HG02610 (cell line): ENCODE data around the gene SLC6A6.
"Not testable (repeated sequence)": the region's sequence is repeated elsewhere in the genome, so short reads cannot be mapped to it uniquely, and the experiment has no call there.

Experiments
- ATAC-seq: cut with Tn5 transposase; IDR thresholded peaks from one replicate; pipeline ENCODE4 v1.9.1; 2021; ENCODE audit warnings: mild to moderate bottlenecking, moderate library complexity; ENCODE audit not compliant: unreplicated experiment

Gene SLC6A6

DNA sequence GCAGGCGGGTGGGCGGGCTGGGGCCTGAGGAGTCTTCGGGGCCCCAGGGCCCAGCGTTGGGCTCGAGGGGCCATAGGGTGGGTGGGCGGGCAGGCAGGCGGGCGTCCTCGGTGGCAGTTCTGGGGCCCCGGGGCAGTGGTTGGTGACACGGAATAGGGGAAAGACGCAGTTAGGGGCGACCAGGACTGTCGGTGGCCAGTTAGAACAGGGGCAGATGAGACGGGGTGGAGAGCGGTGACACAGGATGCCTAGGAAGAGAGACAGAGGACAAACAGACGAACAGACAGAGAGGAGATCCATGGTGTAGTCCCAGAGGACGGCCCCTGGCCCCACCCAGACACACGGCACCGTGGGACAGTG is 101.3 kb downstream of the SLC6A6 start:
- no peak for ATAC-seq

DNA sequence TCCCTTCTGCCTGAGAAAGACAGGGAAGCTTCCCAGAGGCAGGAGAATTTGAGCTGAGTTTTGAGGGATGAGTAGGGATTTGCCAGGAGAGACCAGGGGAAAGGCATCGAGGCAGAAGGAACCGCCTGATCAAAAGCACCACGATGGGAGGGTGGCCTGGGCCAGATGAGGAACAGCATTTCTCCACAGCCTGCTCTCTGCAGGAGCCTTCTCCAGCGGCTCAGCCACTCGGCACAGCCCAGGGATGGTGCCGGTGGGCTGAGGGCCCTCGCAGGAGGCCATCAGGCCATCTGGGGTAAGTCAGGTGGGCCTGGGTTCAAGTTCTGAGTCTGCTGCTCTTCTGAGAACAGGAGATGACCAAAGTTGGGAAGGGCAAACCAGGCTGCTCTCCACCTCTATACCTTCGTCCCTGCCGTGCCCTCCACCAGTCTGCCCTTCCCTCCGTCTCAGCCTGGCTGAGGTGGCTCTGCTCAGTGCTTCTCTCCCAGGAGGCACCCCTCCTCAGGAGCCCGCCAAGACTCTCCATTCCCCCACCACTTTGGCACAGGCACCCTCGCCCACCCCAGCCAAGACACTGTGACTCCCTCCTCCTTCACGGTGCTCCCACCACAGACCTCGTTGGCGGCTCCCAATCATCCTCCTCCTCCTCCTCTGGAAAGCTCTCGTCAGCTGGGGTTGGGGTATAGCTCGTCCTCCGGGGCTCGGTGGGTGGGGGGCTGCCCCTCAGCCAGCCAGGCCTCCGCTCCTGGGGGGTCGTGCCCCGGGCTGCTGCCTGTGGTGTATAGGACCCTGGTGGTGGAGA is 102.8 kb downstream of the SLC6A6 start:
- ATAC-seq = no peak

- ATAC-seq = no peak
These were observed 103.5 kb downstream of the SLC6A6 start for GRCh38 chr3:14505803-14506500.

GRCh38 chr3:14506626-14507304 is 104.4 kb downstream of the SLC6A6 start:
- no peak for ATAC-seq

DNA sequence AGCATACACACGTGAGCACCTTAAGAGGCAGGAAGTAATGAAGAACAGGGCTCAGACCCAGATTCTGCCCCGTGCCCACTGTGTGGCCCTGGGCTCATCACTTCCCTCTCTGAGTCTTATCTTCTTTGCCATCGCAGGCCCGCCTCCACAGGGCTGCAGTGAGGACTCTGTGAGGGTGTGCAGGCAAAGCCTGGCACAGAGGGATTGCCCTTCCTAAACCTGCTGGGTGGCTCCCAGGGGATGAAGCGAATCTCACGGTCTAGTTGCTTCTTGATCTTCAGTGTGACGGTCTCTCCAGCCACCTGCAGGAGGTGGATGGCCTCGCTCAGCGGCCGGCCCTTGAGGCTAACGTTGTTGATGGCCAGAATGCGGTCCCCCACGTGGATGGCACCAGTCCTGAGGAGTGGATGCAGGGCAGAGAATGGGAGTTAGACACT is 104.9 kb downstream of the SLC6A6 start:
- no peak for ATAC-seq

DNA sequence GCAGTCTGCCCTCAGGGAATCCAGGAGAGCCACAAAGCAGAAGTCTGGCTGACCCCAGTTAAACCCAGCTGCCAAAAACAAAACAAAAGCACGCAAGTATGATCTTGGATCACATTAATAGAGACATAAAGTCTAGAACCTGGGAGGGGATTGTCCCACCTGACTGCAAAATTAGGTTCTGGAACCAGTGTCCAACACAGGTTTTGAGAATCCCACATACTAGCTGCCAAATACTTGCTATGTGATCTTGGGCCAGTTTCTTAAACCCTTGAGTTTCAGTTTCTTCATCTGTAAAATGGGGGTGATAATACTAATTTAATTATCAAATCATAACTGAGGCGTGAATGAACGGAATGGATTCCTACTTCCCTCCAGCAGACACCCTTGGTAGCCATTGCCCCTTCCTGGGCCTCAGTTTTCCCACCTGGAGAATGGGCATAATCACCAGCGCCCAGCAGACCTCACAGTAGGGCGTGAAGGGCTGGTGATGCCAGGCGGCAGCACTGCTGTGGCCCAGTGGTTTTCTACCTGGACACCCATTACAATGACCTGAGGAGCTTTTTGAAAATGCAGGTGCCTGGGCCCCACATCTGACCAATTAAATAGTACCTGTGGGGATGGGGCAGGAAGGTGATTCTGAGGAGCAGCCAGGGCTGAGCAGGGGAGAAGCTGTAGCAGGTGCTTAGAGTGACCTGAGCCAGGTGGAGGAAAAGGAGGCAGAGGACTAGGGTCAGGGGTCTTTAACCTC is 105.5 kb downstream of the SLC6A6 start:
- no peak for ATAC-seq

- no peak for ATAC-seq
These were observed 106.1 kb downstream of the SLC6A6 start for GRCh38 chr3:14508505-14508819.

DNA sequence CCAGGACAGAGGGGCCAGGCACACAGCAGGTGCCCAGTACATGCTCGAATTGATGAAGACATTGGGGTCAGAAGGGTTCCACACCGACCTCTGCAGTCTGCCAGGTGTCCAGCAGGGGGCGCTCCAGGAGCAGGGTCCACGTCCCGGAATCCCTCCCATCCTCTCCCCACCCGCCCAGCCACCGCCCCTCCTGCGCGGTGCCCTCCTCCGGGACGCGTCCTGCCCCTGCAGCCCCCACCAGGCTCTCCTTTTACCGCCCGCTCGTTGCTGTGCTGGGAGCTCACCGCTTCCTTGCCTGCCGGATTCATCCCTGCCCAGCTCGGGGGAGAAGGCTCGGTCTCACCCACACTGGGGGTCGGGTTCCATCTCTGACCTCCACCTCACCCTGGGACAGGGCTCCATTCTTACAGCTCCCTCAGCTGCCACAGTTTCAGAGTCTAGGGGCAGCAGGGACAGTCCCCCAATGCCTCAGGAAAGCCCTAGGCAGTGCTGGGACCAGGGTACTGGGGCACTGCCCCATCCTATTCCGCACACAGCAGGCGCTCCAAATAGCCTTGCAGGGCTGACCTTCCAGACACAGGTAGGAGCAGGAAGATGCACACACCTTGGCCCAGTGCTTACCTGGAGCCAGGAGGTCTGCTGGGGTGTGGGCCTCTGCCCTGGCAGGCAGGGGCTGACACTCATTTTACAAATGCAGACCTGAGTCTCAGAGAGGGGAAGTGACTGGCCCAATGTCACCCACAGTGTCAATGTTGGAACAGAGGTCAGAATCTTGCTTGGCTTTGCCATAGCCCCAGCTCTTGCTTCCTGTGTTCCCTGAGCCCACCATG is 106.8 kb downstream of the SLC6A6 start:
- no peak for ATAC-seq

DNA sequence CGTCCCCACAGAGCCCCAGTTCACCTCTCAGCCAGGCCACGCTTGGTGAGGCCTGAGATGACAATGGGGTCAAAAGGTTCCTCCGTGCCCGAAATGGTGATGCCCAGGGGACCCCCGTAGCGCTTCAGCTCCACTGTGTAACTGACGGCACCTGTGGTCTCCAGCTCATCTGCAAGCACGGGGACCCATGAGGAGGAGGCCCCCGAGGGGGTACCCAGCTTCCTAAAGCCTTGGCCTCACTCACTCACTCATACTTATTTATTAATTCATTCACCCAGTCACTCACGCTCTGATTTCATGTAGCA is 107.3 kb downstream of the SLC6A6 start:
- no peak for ATAC-seq

DNA sequence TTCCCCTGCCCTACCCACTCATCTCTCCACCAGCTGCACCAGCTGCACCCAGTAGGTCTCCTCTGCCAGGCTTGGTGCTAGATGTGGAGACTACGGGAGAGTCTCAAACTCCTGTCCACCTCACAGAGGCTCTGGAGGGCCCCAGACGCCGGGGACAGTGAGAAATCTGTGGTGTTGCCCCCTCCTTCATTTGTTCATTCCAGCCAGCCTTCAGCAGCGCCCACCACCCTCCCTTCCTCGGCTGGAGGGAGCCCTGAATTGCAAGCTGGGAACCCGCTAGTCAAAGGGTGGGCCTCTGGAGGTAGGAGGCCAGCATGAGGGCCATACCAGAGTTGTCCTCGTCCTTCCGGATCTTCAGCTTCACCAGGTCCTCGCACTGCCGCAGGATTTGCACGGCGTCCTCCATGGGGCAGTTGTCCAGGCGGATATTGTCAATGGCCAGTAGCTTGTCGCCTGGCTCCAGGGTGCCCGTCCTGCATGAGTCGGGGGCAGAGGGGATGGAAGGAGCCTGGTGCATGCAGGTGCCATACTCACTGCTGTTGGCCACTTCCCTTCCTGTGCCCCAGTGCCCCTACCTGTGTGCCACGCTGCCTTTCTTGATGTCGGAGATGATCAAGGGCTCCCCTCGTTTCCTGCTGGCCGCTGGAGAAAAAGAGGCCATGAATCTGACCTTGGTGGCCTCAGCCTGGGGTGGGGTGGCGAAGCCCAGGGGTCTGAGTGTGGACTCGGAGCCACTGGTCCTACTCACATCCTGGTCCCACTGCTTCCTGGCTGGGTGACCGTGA is 108.6 kb downstream of the SLC6A6 start:
- no peak for ATAC-seq

GRCh38 chr3:14511623-14512280 is 109.3 kb downstream of the SLC6A6 start:
- ATAC-seq = no peak

- no peak for ATAC-seq
These were observed 110.0 kb downstream of the SLC6A6 start for GRCh38 chr3:14512281-14512941.

DNA sequence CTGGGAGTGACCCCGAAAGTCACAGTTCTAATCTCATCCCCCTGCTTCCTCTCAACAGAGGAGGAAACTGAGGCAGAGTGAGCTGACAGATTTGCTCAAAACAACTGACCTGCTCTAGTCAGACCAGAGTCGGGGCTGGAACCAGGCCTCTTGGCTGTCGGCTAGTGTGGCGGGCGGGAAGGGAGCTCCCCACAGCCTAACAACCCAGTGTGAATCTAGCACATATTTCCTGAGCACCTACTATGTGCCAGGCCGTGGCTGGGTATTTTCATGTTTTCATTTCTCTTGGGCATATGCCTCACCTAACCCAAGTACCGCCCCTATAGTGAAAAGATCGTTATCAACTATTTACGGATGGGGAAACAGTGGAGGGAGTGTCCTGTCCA is 110.5 kb downstream of the SLC6A6 start:
- no peak for ATAC-seq

DNA sequence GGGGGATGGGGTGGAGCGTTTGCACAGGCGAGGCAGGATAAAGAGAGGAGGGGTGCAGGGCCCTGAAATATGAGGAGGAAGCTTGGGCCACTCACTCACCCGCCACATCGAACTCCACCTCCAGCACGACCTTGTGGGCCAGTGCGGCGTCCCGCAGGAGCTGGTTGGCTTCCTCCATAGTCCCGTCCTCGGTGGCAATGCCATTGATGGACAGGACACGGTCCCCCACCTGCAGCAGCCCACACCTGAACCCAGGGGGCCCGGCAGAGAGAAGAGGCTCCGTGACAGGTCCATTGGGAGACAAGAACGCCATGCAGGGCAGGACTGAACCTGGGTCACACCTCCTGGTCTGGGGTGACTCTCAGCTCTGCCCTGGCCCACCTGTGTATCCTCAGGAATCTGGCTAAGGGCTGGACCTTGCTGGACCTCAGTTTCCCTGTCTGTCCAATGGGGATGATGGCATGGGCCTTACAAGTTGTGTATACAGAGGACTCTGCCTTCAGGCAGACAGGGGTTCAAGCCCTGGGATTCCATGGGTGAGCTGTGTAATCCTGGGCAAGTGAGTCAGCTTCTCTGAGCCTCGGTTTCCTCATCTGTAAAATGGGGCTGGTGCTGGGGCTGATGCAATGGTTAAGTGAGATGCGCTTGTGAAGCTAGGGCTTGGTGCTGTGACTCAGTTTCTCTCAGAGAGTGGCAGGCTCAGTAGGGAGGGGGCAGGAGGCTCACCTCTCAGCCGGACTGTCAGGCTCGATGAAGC is 111.3 kb downstream of the SLC6A6 start:
- no peak for ATAC-seq

GRCh38 chr3:14514323-14514720 is 111.9 kb downstream of the SLC6A6 start:
- no peak for ATAC-seq

DNA sequence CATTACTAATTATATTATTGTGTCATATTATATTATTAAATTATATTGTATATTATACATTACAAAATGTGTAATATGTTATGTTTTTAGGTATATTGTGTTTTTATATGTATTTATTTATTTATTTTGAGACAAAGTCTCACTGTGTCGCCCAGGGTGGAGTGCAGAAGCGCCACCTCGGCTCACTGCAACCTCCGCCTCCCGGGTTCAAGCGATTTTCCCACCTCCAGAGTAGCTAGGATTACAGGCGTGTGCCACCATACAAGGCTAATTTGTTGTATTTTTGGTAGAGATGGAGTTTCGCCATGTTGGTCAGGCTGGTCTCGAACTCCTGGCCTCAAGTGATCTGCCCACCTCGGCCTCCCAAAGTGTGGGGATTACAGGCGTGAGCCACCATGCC is 113.1 kb downstream of the SLC6A6 start:
- not testable (repeated sequence) for ATAC-seq

GRCh38 chr3:14516738-14517345 is 114.4 kb downstream of the SLC6A6 start:
- ATAC-seq = no peak
